22Rv1 (cell line): ENCODE measurements around the gene NR1D1.

Source experiments
- CTCF ChIP-seq: fragments of 450-650 bp; IDR thresholded peaks from 2 replicates; pipeline ENCODE4 v1.5.1; 2017; ENCODE audit warnings: mild to moderate bottlenecking
- ZFX ChIP-seq: fragments of 450-650 bp; IDR thresholded peaks from 2 replicates; pipeline ENCODE4 v1.6.1; 2017; ENCODE audit warnings: antibody characterized with exemption, borderline replicate concordance

DNA sequence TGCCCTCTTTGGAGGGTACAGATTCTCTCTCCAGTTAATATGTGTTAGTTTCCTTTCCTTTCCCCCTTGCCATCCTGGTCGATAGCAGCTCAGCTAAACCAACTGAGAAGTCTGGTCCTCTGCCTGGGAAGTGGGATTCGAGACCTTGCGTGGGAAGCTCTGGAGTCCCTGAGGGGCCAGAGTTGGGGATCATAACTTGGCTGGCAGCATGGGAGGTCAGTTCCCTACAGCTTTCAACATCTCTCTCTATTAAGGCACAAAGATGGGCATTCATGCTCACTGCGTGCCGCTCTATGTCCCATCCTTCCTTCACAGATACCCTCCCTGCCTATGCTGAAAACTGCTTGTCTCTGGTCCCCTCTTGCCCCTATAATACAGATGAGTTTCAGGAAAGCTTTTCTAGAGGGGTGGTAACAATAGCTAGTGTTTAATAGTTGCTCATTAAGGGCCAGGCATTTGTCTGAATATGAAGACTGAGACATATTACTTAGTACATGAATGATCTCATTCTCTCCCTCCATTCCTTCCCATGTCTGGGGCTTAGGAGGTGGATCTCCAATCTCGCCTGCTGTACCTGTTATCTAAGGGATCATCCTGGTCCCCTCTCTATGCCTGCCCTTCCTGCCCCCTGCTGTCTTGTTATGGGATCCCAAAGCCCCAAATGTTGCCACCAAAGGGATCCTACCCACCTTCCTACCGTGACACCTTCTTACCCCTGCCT, 26.8 kb downstream of the NR1D1 start:
- TF ChIP-seq CTCF (no peak), ZFX (no peak)
